Smooth muscle cell (in vitro differentiated cells): ENCODE results near the gene NFE2. TPM values are rescaled to one million over a fixed set of nuclear protein-coding genes. Genes with fewer than 3 reads are reported as not detected.

Source experiments
- DNase-seq: peaks from one replicate; lab custom pipeline; 2025; ENCODE audit not compliant: unreplicated experiment; lab: John Stamatoyannopoulos, UW
- H2AFZ ChIP-seq: fragments of 200-600 bp; sonication (generic); 2 replicates; pipeline ENCODE4 v1.6.0; 2016; ENCODE audit warnings: antibody characterized with exemption, low read depth, mild to moderate bottlenecking
- H3F3A ChIP-seq: fragments of 200-600 bp; sonication (generic); 2 replicates; pipeline ENCODE4 v1.6.0; 2017; ENCODE audit warnings: antibody characterized with exemption, low read depth
- H3K27ac ChIP-seq: fragments of 200-600 bp; sonication (generic); 2 replicates; pipeline ENCODE4 v1.5.1; 2016; ENCODE audit warnings: low read depth, mild to moderate bottlenecking
- H3K27me3 ChIP-seq: fragments of 200-600 bp; sonication (generic); 2 replicates; pipeline ENCODE4 v1.6.1; 2016; ENCODE audit warnings: low read depth, mild to moderate bottlenecking
- H3K36me3 ChIP-seq: fragments of 200-600 bp; sonication (generic); 2 replicates; pipeline ENCODE4 v1.5.1; 2016; ENCODE audit warnings: low read depth
- H3K4me1 ChIP-seq: fragments of 200-600 bp; sonication (generic); 2 replicates; pipeline ENCODE4 v1.5.1; 2016; ENCODE audit warnings: low read depth
- H3K4me2 ChIP-seq: fragments of 200-600 bp; sonication (generic); 2 replicates; pipeline ENCODE4 v1.6.0; 2016; ENCODE audit warnings: mild to moderate bottlenecking
- H3K4me3 ChIP-seq: fragments of 200-600 bp; sonication (generic); 2 replicates; pipeline ENCODE4 v1.5.1; 2016; ENCODE audit warnings: mild to moderate bottlenecking
- H3K79me2 ChIP-seq: fragments of 200-600 bp; sonication (generic); 2 replicates; pipeline ENCODE4 v1.6.0; 2016; ENCODE audit warnings: low read depth, mild to moderate bottlenecking
- H3K9ac ChIP-seq: fragments of 200-600 bp; sonication (generic); 2 replicates; pipeline ENCODE4 v1.6.0; 2016; ENCODE audit warnings: low read depth
- H3K9me3 ChIP-seq: fragments of 200-600 bp; sonication (generic); replicated peaks from 2 replicates; pipeline ENCODE4 v1.5.1; 2016; ENCODE audit warnings: low read depth
- H4K20me1 ChIP-seq: fragments of 200-600 bp; sonication (generic); 2 replicates; pipeline ENCODE4 v1.6.0; 2016; ENCODE audit warnings: low read depth
- CTCF ChIP-seq: fragments of 200-600 bp; sonication (generic); IDR thresholded peaks from 2 replicates; pipeline ENCODE4 v1.5.1; 2017; ENCODE audit warnings: borderline replicate concordance, mild to moderate bottlenecking, antibody characterized with exemption; ENCODE audit not compliant: insufficient read depth, poor library complexity, severe bottlenecking
- WGBS: methylation state at CpG from one replicate; pipeline ENCODE4 v1.1.7; 2016; ENCODE audit warnings: low lambda C conversion rate; 5-methylcytosine and 5-hydroxymethylcytosine counted together
- polyA plus RNA-seq: library from polyadenylated mRNA; unstranded; fragments of >200 nt; fragmentation: Nextera tagmentation; extraction: Ambion mirVana; gene quantifications from 2 replicates; pipeline ENCODE4 v1.2.1, GENCODE V29; 2016
- total RNA-seq: library from RNA; depleted of rRNA; stranded (reverse); fragments of >200 nt; gene quantifications from 2 replicates; pipeline ENCODE4 v1.2.3, GENCODE V29; 2014

Gene NFE2
- total and polyA plus RNA-seq, 2 experiments from 2014 or later, result 0.13 to 0.24 TPM

DNA sequence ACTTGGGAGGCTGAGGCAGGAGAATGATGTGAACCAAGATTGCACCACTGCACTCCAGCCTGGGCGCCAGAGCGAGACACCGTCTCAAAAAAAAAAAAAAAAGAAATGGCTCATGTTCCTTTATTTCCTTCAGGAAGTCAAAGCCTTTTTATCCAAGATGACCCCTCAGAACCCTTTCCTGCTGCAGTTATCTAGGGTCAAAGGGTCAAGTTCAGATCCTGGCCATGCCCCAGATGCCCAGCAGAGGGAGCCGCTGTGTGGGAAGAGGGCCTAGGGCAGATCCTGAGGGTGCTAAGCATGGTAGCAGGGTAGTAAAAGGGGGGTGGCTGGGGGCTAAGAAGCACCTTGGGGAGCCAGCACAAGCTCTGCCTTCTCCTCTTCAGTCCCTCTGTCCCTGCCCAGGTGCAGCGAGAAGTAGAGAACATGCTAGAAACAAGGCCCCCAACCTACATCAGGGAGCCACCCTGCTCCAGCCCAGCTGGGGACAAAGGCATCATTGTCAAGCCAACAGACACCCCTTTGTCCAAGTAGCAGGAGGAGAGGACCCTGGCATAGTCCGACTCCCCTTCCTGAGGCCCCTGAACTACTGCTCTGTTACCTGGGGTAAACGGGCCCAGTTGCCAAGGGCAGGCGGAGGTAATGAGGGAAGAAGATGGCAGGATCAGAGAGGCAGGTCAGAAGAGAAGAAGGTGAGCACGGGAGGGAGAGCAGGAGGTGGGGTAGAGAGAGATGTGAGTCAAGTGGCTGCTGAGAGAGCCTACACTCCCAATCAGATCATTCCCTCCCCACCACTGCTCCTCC, 6.5 kb downstream of the NFE2 start:
- Histone ChIP-seq H3K4me2 (no peak overlapping the region), H3K27ac (no peak overlapping the region), H2AFZ (no peak overlapping the region), H3K4me3 (no peak overlapping the region), H3K36me3 (no peaks in the 10 kb centered on the region), H3K9me3 (no peaks in the 10 kb centered on the region), H3K9ac (no peak overlapping the region), H3K79me2 (no peaks in the 10 kb centered on the region), H3F3A (peaks cover 2% of the 10 kb centered on the region), H4K20me1 (no peaks in the 10 kb centered on the region), H3K4me1 (no peaks in the 10 kb centered on the region), H3K27me3 (no peaks in the 10 kb centered on the region)
- peak; percentile 61 for TF ChIP-seq CTCF
- WGBS, result 78% methylated on average over 9 of the region's 9 CpGs
- no peak for DNase-seq

DNA sequence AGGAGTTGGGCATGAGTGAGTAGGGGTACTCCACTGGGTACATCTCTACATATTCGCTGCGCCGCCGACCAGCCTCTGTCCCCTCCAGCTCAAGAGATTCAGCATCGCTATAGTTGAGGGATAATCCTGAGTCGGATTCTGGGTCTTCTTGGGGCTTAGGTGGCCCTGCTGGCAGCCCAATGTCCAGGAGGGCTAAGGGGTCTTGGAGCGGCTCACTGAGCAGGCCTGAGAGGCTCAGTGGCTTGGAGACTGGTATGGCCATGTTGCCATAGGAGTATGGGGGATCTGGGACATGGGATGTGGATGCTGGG, 7.9 kb downstream of the NFE2 start:
- peaks cover 16% of the 10 kb centered on the region for H3F3A ChIP-seq
- no peaks in the 10 kb centered on the region for H3K27me3 ChIP-seq
- H4K20me1 ChIP-seq, result peaks cover 8% of the 10 kb centered on the region
- no peak overlapping the region for H2AFZ ChIP-seq
- no peak for DNase-seq
- no peak overlapping the region for H3K4me3 ChIP-seq
- H3K9ac ChIP-seq, result no peak overlapping the region
- H3K4me1 ChIP-seq, result no peaks in the 10 kb centered on the region
- no peaks in the 10 kb centered on the region for H3K36me3 ChIP-seq
- WGBS, result 98% methylated on average over 7 of the region's 7 CpGs
- no peak overlapping the region for H3K27ac ChIP-seq
- H3K79me2 ChIP-seq, result no peaks in the 10 kb centered on the region
- no peak for TF ChIP-seq CTCF
- H3K9me3 ChIP-seq, result no peaks in the 10 kb centered on the region
- no peak overlapping the region for H3K4me2 ChIP-seq

DNA sequence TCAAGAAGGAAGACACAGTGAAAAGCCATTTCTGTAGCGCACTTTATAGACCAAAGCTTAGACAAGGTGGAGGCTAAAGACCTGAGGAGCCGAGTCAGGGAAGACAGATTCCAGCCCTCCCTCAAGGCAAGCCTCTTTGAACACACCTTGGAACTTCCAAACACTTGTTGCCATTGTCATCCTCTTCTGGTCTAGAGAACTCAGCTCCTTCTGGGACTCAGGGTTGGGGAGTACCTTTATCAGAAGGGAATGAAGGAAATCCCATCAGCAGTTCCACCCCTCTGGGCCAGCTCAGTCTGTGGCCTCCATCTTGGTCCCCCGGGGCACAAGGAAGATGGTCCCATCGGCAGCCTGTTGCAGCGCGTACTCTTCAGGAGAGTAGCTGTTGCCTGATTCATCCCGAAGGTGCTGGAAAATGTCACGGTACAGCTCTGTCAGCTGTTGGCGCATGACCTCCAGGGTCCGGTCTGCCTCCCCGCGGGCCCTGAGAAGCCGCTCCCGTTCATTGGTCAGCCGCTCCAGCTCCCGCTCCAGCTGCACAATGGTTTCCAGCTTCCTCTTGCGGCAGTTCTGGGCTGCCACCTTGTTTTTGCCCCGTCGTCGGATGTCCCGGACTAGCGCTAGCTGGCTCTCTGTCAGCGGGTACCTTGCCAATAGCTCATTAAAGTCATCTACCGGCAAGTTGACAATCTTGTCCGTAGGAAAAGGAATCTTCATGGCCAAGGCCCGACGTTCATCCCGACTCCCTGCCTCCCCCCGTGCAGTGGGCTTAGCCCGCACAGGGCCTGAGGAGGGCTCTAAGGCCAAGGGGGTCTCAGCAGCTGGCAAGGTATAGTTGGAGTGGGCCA, 8.5 kb downstream of the NFE2 start:
- no peak overlapping the region for H3K27ac ChIP-seq
- H3K4me2 ChIP-seq, result no peak overlapping the region
- H3K4me1 ChIP-seq, result no peaks in the 10 kb centered on the region
- peaks cover 14% of the 10 kb centered on the region for H4K20me1 ChIP-seq
- H3K4me3 ChIP-seq, result no peak overlapping the region
- DNase-seq, result no peak
- H3K36me3 ChIP-seq, result no peaks in the 10 kb centered on the region
- peaks cover 21% of the 10 kb centered on the region for H3F3A ChIP-seq
- H2AFZ ChIP-seq, result no peak overlapping the region
- 95% methylated on average over 30 of the region's 30 CpGs for WGBS
- no peak for TF ChIP-seq CTCF
- no peaks in the 10 kb centered on the region for H3K79me2 ChIP-seq
- no peak overlapping the region for H3K9ac ChIP-seq
- no peaks in the 10 kb centered on the region for H3K27me3 ChIP-seq
- H3K9me3 ChIP-seq, result no peaks in the 10 kb centered on the region
